CD4-positive, alpha-beta T cell treated with Interleukin-12 subunit alpha and Interleukin-12 subunit beta, for 1 hour (primary cell): Measurements from ENCODE around the gene RALBP1.

Experiments used
- DNase-seq: peaks from one replicate; pipeline ENCODE4 v3.0.0-alpha.2; 2020

Gene RALBP1

GRCh38 chr18:9552616-9553015 is 77.3 kb downstream of the RALBP1 start:
- DNase-seq = no peak

GRCh38 chr18:9557250-9557943 is 82.1 kb downstream of the RALBP1 start:
- DNase-seq = no peak

- no peak for DNase-seq
These were observed 83.2 kb downstream of the RALBP1 start for GRCh38 chr18:9558387-9559064.

GRCh38 chr18:9559253-9559652 is 83.9 kb downstream of the RALBP1 start:
- DNase-seq = no peak

- DNase-seq = no peak
These were observed 86.4 kb downstream of the RALBP1 start for GRCh38 chr18:9561759-9562158.

- DNase-seq = no peak
These were observed 87.3 kb downstream of the RALBP1 start for GRCh38 chr18:9562584-9562983.

- no peak for DNase-seq
These were observed 88.0 kb downstream of the RALBP1 start for GRCh38 chr18:9563331-9563730.

GRCh38 chr18:9565407-9565806 is 90.1 kb downstream of the RALBP1 start:
- DNase-seq = no peak

GRCh38 chr18:9568186-9568585 is 92.9 kb downstream of the RALBP1 start:
- DNase-seq = no peak

- no peak for DNase-seq
These were observed 93.9 kb downstream of the RALBP1 start for GRCh38 chr18:9569178-9569577.

- DNase-seq = no peak
These were observed 94.9 kb downstream of the RALBP1 start for GRCh38 chr18:9570255-9570654.

GRCh38 chr18:9571546-9571945 is 96.2 kb downstream of the RALBP1 start:
- DNase-seq = no peak

GRCh38 chr18:9574473-9575115 is 99.3 kb downstream of the RALBP1 start:
- DNase-seq = no peak

- DNase-seq = peak; percentile 34
These were observed 100.2 kb downstream of the RALBP1 start for GRCh38 chr18:9575558-9575957.

GRCh38 chr18:9577361-9577760 is 102.0 kb downstream of the RALBP1 start:
- no peak for DNase-seq

- no peak for DNase-seq
These were observed 103.0 kb downstream of the RALBP1 start for GRCh38 chr18:9578306-9578705.

GRCh38 chr18:9581667-9582066 is 106.4 kb downstream of the RALBP1 start:
- no peak for DNase-seq

- no peak for DNase-seq
These were observed 111.5 kb downstream of the RALBP1 start for GRCh38 chr18:9586814-9587213.
